Ovary (tissue), 9 donors: Measurements from ENCODE around the gene TPM4. TPM values are rescaled to one million over a fixed set of nuclear protein-coding genes. Genes with fewer than 3 reads are reported as not detected.

Experiments used
- DNase-seq, 5 donors: peaks; one replicate each; pipeline ENCODE4 v3.0.0-alpha.2; 2019 to 2020
- H3K27ac ChIP-seq, 2 donors: fragments of 200-600 bp; one replicate each; pipeline versions ENCODE4 v1.5.1 to v1.8.0; 2019 to 2022
- H3K27me3 ChIP-seq: fragments of 200-600 bp; one replicate; pipeline ENCODE4 v1.8.0; 2022
- H3K36me3 ChIP-seq: fragments of 200-600 bp; sonication (generic); one replicate; pipeline ENCODE4 v1.5.1; 2019
- H3K4me1 ChIP-seq: one replicate; pipeline ENCODE4 v1.8.1; 2013; ENCODE audit warnings: mild to moderate bottlenecking, moderate library complexity; ENCODE audit not compliant: insufficient read depth
- H3K4me3 ChIP-seq: fragments of 200-600 bp; sonication (generic); one replicate; pipeline ENCODE4 v1.5.1; 2017
- H3K9me3 ChIP-seq, 2 donors: fragments of 200-600 bp in 1 of 2; sonication (generic) in 1 of 2; one replicate each; pipeline versions ENCODE4 v1.5.1 to v1.8.1; 2013 to 2019; ENCODE audit warnings: mild to moderate bottlenecking in 1 of 2, moderate library complexity in 1 of 2
- CTCF ChIP-seq, 3 donors: fragments of 450-650 bp in 2 of 3; fragments of 200-600 bp in 1 of 3; IDR thresholded peaks; one replicate each; pipeline versions ENCODE4 v1.5.1 to v1.8.0; 2016 to 2022; ENCODE audit warnings: antibody characterized with exemption in 3 of 3, mild to moderate bottlenecking in 1 of 3
- EP300 ChIP-seq: sonication (generic); formaldehyde crosslinking; IDR thresholded peaks from one replicate; pipeline ENCODE4 v1.6.1; 2017; ENCODE audit warnings: antibody characterized with exemption
- POLR2A ChIP-seq: fragments of 450-650 bp; IDR thresholded peaks from one replicate; pipeline ENCODE4 v1.6.1; 2017; ENCODE audit warnings: antibody characterized with exemption, mild to moderate bottlenecking, moderate library complexity
- WGBS, 3 donors: extraction: QIAGEN DNeasy Blood & Tissue Kit in 1 of 3; methylation state at CpG; one replicate each; pipeline versions ENCODE4 v1.1.5 to v1.1.7; 2013 to 2017; 5-methylcytosine and 5-hydroxymethylcytosine counted together
- intact Hi-C, 4 donors: fragments of 100-400 bp; cut with DNase I; formaldehyde crosslinking; loops; one replicate each; pipeline versions ENCODE4 v1.11.0 to v1.15.1; 2022 to 2023
- polyA plus RNA-seq, 2 donors: library from polyadenylated mRNA; stranded (reverse); fragments of 200-250 nt in 1 of 2; fragments of 350-450 nt in 1 of 2; fragmentation: Illumina TruSeq in 1 of 2; extraction: RNeasy Lipid Tissue Mini Kit (QIAGEN cat#74804) in 1 of 2; gene quantifications; one replicate each; pipeline ENCODE4 v1.2.3, GENCODE V29; 2013 to 2014
- total RNA-seq, 7 donors: library from RNA; depleted of rRNA in 2 of 7; stranded (reverse); fragments of >200 nt in 2 of 7; fragmentation: NEBNext Ultra II Directional in 3 of 7; extraction: Animal tissue kit (Norgen Biotek cat#: 25700) in 3 of 7; gene quantifications; one replicate each; pipeline versions ENCODE4 v1.1.0 to v1.2.4, GENCODE V29; 2016 to 2023
- donor health status: DM: no; HTN: no; CAD: no; lungs with moderate emphysema.
- donor health status: DM: no; HTN: no; CAD: no.
- donor health status: Bipolar disorder and iron deficiency.
- donor health status: DM: yes; HTN: yes; CAD: no.
- donor health status: DM: no; HTN: no; CAD: no.
- donor health status: DM: yes; HTN: yes; CAD: no.

TPM4 gene
- total and polyA plus RNA-seq, 9 donors = 286 to 664 (median 554) TPM

- intact Hi-C loops = loop anchor here in 1 of 4 donors (5.0 kb wide), 1 partner anchor 44 kb away; no protein-coding TSS in a partner anchor
- Histone ChIP-seq H3K27me3 (no peaks in the 10 kb centered on the region), H3K4me1 (peaks cover 5% of the 10 kb centered on the region), H3K27ac (no peak overlapping the region), H3K36me3 (no peaks in the 10 kb centered on the region), H3K9me3 (no peaks in the 10 kb centered on the region), H3K4me3 (no peak overlapping the region)
- TF ChIP-seq CTCF (IDR thresholded peaks at IDR 0.05) = no peak
- peak in 1 of 5 donors; percentile 29 for DNase-seq
- WGBS, 3 donors = 60 to 80% (median 79%) methylated on average over 7 of the region's 7 CpGs
Observed at GRCh38 chr19:16073481-16073880, 2.8 kb upstream of the TPM4 start.

- H3K9me3 ChIP-seq = no peaks in the 10 kb centered on the region
- H3K4me3 ChIP-seq = no peak overlapping the region
- intact Hi-C loops = loop anchor here in 1 of 4 donors (5.0 kb wide), 1 partner anchor 43 kb away; no protein-coding TSS in a partner anchor
- no peaks in the 10 kb centered on the region for H3K36me3 ChIP-seq
- WGBS, 3 donors = 41 to 62% (median 51%) methylated on average over 3 of the region's 3 CpGs
- no peak for TF ChIP-seq EP300
- no peak for TF ChIP-seq CTCF (IDR thresholded peaks at IDR 0.05)
- TF ChIP-seq POLR2A = no peak
- DNase-seq = peak in 2 of 5 donors; percentile 14 to 16
- H3K27ac ChIP-seq = peak overlapping the region in 1 of 2 donors; percentile 98
- H3K4me1 ChIP-seq = peaks cover 5% of the 10 kb centered on the region
- H3K27me3 ChIP-seq = no peaks in the 10 kb centered on the region
Observed at GRCh38 chr19:16073988-16074387, 2.3 kb upstream of the TPM4 start.

GRCh38 chr19:16074488-16075365 lies 1.6 kb upstream of the TPM4 start:
- Histone ChIP-seq H3K36me3 (no peaks in the 10 kb centered on the region), H3K9me3 (no peaks in the 10 kb centered on the region), H3K27me3 (no peaks in the 10 kb centered on the region), H3K4me3 (no peak overlapping the region), H3K27ac (peak overlapping the region; percentile 98 to 100), H3K4me1 (peaks cover 8% of the 10 kb centered on the region)
- WGBS, 3 donors = 90% methylated on average over 10 of the region's 10 CpGs
- no peak for TF ChIP-seq POLR2A
- TF ChIP-seq EP300 = no peak
- no peak for TF ChIP-seq CTCF (IDR thresholded peaks at IDR 0.05)
- intact Hi-C loops = loop anchor here in 2 of 4 donors (5.0 kb wide), 2 partner anchors 38 to 43 kb away; partner anchors contain the start of gene RAB8A (in 1 of the 2)
- DNase-seq = peak in 3 of 5 donors; percentile 23 to 35 (median 33)

- intact Hi-C loops = loop anchor here in 1 of 4 donors (5.0 kb wide), 1 partner anchor 37 kb away; the partner anchor contains the start of gene RAB8A
- Histone ChIP-seq H3K27ac (peak overlapping the region; percentile 98 to 100), H3K27me3 (no peaks in the 10 kb centered on the region), H3K4me1 (peaks cover 11% of the 10 kb centered on the region), H3K9me3 (no peaks in the 10 kb centered on the region), H3K36me3 (no peaks in the 10 kb centered on the region), H3K4me3 (peak overlapping the region; percentile 54)
- peak in 3 of 5 donors; percentile 46 to 49 (median 48) for DNase-seq
- no peak for TF ChIP-seq POLR2A
- TF ChIP-seq EP300 = no peak
- TF ChIP-seq CTCF (IDR thresholded peaks at IDR 0.05) = no peak
- 21 to 25% (median 23%) methylated on average over 21 of the region's 21 CpGs for WGBS, 3 donors
Observed at GRCh38 chr19:16075430-16076153, 703 bp upstream of the TPM4 start.
